HEK293T (cell line): ENCODE data around the gene CEBPB.

ENCODE experiments used
- ARNT ChIP-seq: fragments of 450-650 bp; IDR thresholded peaks from 2 replicates; pipeline ENCODE4 v1.6.1; 2017; ENCODE audit warnings: mild to moderate bottlenecking
- ELF4 ChIP-seq: fragments of 450-650 bp; IDR thresholded peaks from 2 replicates; pipeline ENCODE4 v1.6.1; 2017; ENCODE audit warnings: antibody characterized with exemption
- FOXA1 ChIP-seq: fragments of 450-650 bp; IDR thresholded peaks from 2 replicates; pipeline ENCODE4 v1.6.1; 2016; ENCODE audit warnings: mild to moderate bottlenecking
- FOXK2 ChIP-seq: fragments of 450-650 bp; IDR thresholded peaks from 2 replicates; pipeline ENCODE4 v1.6.1; 2016; ENCODE audit warnings: mild to moderate bottlenecking
- FOXM1 ChIP-seq: fragments of 450-650 bp; IDR thresholded peaks from 2 replicates; pipeline ENCODE4 v1.6.1; 2017; ENCODE audit warnings: mild to moderate bottlenecking, borderline replicate concordance
- HDGF ChIP-seq: fragments of 450-650 bp; IDR thresholded peaks from 2 replicates; pipeline ENCODE4 v1.6.1; 2017; ENCODE audit warnings: antibody characterized with exemption, borderline replicate concordance
- L3MBTL2 ChIP-seq: fragments of 450-650 bp; conservative IDR thresholded peaks from 2 replicates; pipeline ENCODE4 v1.6.1; 2016; ENCODE audit warnings: mild to moderate bottlenecking
- NFRKB ChIP-seq: fragments of 450-650 bp; IDR thresholded peaks from 2 replicates; pipeline ENCODE4 v1.6.1; 2016; ENCODE audit warnings: mild to moderate bottlenecking, moderate library complexity
- SP1 ChIP-seq: fragments of 450-650 bp; IDR thresholded peaks from 2 replicates; pipeline ENCODE4 v1.6.1; 2017
- SUZ12 ChIP-seq: fragments of 450-650 bp; IDR thresholded peaks from 2 replicates; pipeline ENCODE4 v1.6.1; 2016; ENCODE audit warnings: mild to moderate bottlenecking
- TARDBP ChIP-seq: fragments of 450-650 bp; IDR thresholded peaks from 2 replicates; pipeline ENCODE4 v1.6.1; 2016
- ZNF384 ChIP-seq: fragments of 450-650 bp; IDR thresholded peaks from 2 replicates; pipeline ENCODE4 v1.6.1; 2016
- TF ChIP-seq, protein P1 (sequence below): fragments of 450-650 bp; IDR thresholded peaks from 2 replicates; pipeline ENCODE4 v1.6.1; 2016

DNA sequence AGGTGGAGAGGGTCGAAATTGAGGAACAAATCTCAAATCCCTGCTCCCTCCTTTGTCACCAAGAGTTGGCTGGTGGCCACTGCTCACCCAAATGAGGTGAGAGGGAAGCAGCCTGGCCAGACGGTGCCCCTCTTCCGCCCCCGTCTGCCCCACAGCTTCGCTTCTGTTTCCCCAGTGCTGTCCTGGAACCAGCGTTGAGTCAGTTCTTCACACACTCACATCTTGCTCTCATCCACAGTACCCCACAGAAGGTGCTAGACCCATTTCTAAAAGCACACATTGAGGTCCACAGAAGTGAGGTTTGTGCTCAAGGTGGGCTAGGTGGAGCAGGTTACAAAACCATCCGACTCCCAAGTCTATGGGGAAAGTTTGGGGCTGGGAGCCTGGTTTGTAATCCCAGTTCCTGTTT is 3.8 kb downstream of the CEBPB start:
- TF ChIP-seq FOXK2: no peak
- no peak for TF ChIP-seq SP1
- TF ChIP-seq FOXM1: no peak
- TF ChIP-seq SUZ12: no peak
- TF ChIP-seq FOXA1: no peak
- TF ChIP-seq NFRKB: no peak
- TF ChIP-seq ZNF384: no peak
- no peak for TF ChIP-seq L3MBTL2
- no peak for TF ChIP-seq ELF4
- no peak for TF ChIP-seq HDGF
- TF ChIP-seq TARDBP: no peak
- TF ChIP-seq, protein P1, sequence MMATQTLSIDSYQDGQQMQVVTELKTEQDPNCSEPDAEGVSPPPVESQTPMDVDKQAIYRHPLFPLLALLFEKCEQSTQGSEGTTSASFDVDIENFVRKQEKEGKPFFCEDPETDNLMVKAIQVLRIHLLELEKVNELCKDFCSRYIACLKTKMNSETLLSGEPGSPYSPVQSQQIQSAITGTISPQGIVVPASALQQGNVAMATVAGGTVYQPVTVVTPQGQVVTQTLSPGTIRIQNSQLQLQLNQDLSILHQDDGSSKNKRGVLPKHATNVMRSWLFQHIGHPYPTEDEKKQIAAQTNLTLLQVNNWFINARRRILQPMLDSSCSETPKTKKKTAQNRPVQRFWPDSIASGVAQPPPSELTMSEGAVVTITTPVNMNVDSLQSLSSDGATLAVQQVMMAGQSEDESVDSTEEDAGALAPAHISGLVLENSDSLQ: no peak
- TF ChIP-seq ARNT: no peak
